A673 (cell line): ENCODE results near the gene TOLLIP. TPM values are rescaled to one million over a fixed set of nuclear protein-coding genes. Genes with fewer than 3 reads are reported as not detected.
A peak's percentile ranks its signal among the peaks of the same experiment; 100 is the strongest.

Experiments used
- BruUV-seq: library from RNA; stranded (reverse); fragments of 400-500 nt; replicated peaks from 2 replicates; lab custom pipeline; 2021; lab: Mats Ljungman, UMichigan
- CTCF ChIA-PET: fragments of 300-600 bp; sonication (Branson Sonifier 250); formaldehyde crosslinking; loops from one replicate; lab custom pipeline; 2022; ENCODE audit warnings: antibody characterized with exemption; lab: Charles Lee
- POLR2A ChIA-PET: fragments of 300-600 bp; sonication (Branson Sonifier 250); formaldehyde crosslinking; loops from one replicate; lab custom pipeline; 2022; ENCODE audit warnings: antibody characterized with exemption; ENCODE audit not compliant: low non-redundant PET; lab: Charles Lee
- DNase-seq: peaks from one replicate; pipeline ENCODE4 v3.0.0-alpha.2; 2015; ENCODE audit warnings: low spot score
- H3K27ac ChIP-seq: fragments of 200-600 bp; sonication (generic); 2 replicates; pipeline ENCODE4 v1.5.1; 2016; ENCODE audit warnings: mixed run types, low read depth, mild to moderate bottlenecking, mixed read lengths, antibody characterized with exemption, low read length; ENCODE audit not compliant: poor library complexity, severe bottlenecking
- H3K27me3 ChIP-seq: fragments of 200-600 bp; sonication (generic); replicated peaks from 2 replicates; pipeline ENCODE4 v1.6.1; 2017; ENCODE audit warnings: mixed run types, low read depth, mild to moderate bottlenecking, mixed read lengths, antibody characterized with exemption, low read length; ENCODE audit not compliant: insufficient read depth, poor library complexity
- H3K36me3 ChIP-seq: fragments of 200-600 bp; sonication (generic); 2 replicates; pipeline ENCODE4 v1.6.1; 2016; ENCODE audit warnings: mixed run types, mild to moderate bottlenecking, mixed read lengths, antibody characterized with exemption, low read length; ENCODE audit not compliant: insufficient read depth, poor library complexity, severe bottlenecking
- H3K4me1 ChIP-seq: fragments of 200-600 bp; sonication (generic); 2 replicates; pipeline ENCODE4 v1.6.1; 2017; ENCODE audit warnings: mixed run types, mild to moderate bottlenecking, mixed read lengths, antibody characterized with exemption, low read length; ENCODE audit not compliant: insufficient read depth, poor library complexity, severe bottlenecking
- H3K4me3 ChIP-seq: fragments of 200-600 bp; sonication (generic); 2 replicates; pipeline ENCODE4 v1.5.1; 2016; ENCODE audit warnings: low read depth, mixed run types, mild to moderate bottlenecking, mixed read lengths, low read length; ENCODE audit not compliant: poor library complexity, severe bottlenecking
- H3K9me3 ChIP-seq: fragments of 200-600 bp; sonication (generic); 2 replicates; pipeline ENCODE4 v1.6.1; 2016; ENCODE audit warnings: mixed run types, low read depth, mild to moderate bottlenecking, mixed read lengths, antibody characterized with exemption, low read length; ENCODE audit not compliant: poor library complexity, severe bottlenecking
- EZH2 ChIP-seq: fragments of 200-600 bp; sonication (generic); IDR thresholded peaks from 2 replicates; pipeline ENCODE4 v1.6.1; 2017; ENCODE audit warnings: borderline replicate concordance, low read depth, mild to moderate bottlenecking, mixed read lengths, antibody characterized with exemption, low read length; ENCODE audit not compliant: poor library complexity, severe bottlenecking
- intact Hi-C: fragments of 100-400 bp; cut with micrococcal nuclease; formaldehyde crosslinking; loops from one replicate; pipeline ENCODE4 v1.10.0; 2022; ENCODE audit not compliant: unreplicated experiment
- total RNA-seq: library from RNA; stranded (reverse); gene quantifications from 2 replicates; pipeline ENCODE4 v1.2.3, GENCODE V29; 2021
- TF ChIP-seq, protein P1 (sequence below): fragments of 300-800, 200-600 bp; sonication (generic); conservative IDR thresholded peaks from 2 replicates; pipeline ENCODE4 v1.5.1; 2017; ENCODE audit warnings: low read depth, mild to moderate bottlenecking, antibody characterized with exemption, low read length, moderate library complexity, mixed read lengths

The TOLLIP gene
- total RNA-seq, 1 experiment from 2014 or later = 32.5 TPM

DNA sequence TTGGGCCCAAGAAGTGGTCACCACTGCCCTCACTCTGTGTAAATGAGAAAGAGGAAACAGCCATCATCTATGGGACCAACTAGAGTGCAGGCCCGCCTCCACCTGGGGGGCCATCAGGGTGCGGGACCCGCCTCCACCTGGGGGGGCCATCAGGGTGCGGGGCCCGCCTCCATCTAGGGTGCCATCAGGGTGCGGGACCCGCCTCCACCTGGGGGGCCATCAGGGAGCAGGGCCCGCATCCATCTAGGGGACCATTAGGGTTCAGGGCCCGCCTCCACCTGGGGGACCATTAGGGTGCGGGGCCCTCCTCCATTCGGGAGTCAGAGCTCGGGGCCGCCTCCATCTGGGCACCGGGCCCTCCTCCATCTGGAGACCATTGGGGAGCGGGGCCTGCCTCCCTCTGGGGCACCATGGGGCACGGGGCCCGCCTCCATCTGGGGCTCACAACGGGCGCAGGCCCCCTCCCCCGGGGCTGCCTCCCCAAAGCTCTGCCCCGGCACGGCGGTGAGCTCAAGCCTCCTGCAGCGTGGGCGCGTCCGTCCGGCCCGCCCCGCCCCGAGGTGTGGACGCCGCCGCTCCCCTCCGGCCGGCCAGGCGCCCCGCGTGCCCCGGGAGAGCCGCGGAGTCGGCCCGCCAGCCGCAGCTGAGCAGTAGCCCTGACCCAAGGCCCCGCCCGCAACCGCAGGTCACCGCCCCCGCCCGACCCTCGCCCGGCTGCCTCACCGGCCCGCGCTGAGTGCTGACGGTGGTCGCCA lies 512 bp downstream of the TOLLIP start:
- ChIA-PET CTCF (no interaction called here), POLR2A (no interaction called here)
- intact Hi-C loops = no loop called here

DNA sequence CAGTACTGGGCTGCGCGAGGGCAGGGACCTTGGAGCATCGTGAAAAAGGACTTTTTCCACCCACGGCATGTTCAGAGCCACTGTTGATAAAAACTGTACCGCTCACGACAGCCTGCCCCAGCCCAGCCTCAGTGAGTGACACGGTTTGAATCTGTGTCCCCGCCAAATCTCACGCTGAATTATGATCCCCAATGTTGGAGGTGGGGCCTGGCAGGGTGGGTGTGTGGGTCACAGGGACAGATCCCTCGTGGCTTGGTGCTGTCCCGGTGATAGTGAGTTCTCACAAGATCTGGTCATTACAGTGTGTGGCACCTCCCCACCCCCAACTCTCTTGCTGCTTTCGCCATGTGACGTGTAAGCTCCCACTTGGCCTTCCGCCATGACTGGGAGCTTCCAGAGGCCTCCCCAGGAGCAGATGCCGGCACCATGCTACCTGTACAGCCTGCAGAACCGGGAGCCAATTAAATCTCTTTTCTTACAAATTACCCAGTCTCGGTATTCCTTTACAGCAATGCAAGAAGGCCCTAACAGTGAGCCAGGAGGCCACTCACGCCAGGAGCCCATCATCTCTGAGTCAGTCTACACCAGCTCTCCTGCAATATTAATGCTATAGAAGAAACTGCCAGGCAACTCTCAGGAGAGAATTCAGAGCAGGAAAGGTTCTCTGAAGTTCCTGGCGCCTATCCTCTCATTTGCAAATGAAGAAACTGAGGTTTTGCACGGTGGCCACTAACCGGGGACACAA lies 1.3 kb downstream of the TOLLIP start:
- no TSS peak for BruUV-seq
- intact Hi-C loops = no loop called here
- CTCF ChIA-PET = no interaction called here

More for the DNA sequence above, 512 bp downstream of the TOLLIP start:
- no TSS peak for BruUV-seq
- no peak for DNase-seq
- peak overlapping the region; percentile 67 for H3K4me3 ChIP-seq
- no peaks in the 10 kb centered on the region for H3K36me3 ChIP-seq
- no peak for TF ChIP-seq EZH2
- TF ChIP-seq, protein P1, sequence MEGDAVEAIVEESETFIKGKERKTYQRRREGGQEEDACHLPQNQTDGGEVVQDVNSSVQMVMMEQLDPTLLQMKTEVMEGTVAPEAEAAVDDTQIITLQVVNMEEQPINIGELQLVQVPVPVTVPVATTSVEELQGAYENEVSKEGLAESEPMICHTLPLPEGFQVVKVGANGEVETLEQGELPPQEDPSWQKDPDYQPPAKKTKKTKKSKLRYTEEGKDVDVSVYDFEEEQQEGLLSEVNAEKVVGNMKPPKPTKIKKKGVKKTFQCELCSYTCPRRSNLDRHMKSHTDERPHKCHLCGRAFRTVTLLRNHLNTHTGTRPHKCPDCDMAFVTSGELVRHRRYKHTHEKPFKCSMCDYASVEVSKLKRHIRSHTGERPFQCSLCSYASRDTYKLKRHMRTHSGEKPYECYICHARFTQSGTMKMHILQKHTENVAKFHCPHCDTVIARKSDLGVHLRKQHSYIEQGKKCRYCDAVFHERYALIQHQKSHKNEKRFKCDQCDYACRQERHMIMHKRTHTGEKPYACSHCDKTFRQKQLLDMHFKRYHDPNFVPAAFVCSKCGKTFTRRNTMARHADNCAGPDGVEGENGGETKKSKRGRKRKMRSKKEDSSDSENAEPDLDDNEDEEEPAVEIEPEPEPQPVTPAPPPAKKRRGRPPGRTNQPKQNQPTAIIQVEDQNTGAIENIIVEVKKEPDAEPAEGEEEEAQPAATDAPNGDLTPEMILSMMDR = no peak
- H3K27ac ChIP-seq = no peak overlapping the region
- H3K9me3 ChIP-seq = peaks cover 4% of the 10 kb centered on the region
- H3K27me3 ChIP-seq = no peaks in the 10 kb centered on the region
- peaks cover 9% of the 10 kb centered on the region for H3K4me1 ChIP-seq

DNA sequence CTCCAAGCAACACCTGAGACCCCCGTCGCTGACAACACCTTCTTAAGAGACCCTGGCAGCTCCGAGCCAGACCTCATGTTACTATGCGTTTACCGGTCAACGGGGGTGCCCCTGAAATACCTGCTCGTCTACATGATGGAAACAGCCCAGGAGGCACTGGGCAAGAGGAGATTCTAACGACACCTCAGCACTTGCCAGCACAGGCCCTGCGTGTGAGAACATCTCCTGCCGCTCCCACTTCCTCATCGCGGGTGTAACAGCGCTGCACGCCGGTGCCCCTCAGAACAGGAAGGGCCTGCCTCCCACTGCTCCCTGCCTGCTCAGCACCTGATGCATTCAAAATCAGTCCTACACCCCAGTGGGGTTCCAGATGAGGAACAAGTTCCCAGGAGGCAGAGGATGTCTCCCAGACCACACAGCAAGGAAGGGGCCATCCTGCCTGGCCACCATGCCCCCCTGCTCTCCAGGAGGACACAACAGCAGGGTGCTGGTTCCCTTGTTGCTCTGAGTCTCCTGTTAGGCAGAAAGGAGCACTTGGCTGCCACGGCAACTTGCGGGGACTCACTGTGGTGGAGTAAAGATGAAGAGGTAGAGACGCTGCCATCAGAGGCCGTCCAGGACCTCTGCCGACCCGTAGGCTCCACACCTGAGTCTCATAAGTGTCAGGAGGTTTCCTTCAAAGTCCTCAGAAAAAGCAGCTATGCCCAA lies 2.1 kb downstream of the TOLLIP start:
- Histone ChIP-seq H3K4me3 (no peak overlapping the region), H3K27ac (no peak overlapping the region), H3K4me1 (peaks cover 9% of the 10 kb centered on the region), H3K27me3 (no peaks in the 10 kb centered on the region), H3K36me3 (no peaks in the 10 kb centered on the region), H3K9me3 (peaks cover 4% of the 10 kb centered on the region)
- intact Hi-C loops = no loop called here
- ChIA-PET CTCF (no interaction called here), POLR2A (no interaction called here)
- DNase-seq = no peak
- no peak for TF ChIP-seq EZH2
- TF ChIP-seq, protein P1 = no peak
- BruUV-seq = no TSS peak

More for the DNA sequence above, 1.3 kb downstream of the TOLLIP start:
- TF ChIP-seq, protein P1 = no peak
- no peak for TF ChIP-seq EZH2
- Histone ChIP-seq H3K36me3 (no peaks in the 10 kb centered on the region), H3K4me3 (peak overlapping the region; percentile 67), H3K4me1 (peaks cover 9% of the 10 kb centered on the region), H3K9me3 (peaks cover 4% of the 10 kb centered on the region), H3K27me3 (no peaks in the 10 kb centered on the region), H3K27ac (no peak overlapping the region)
- POLR2A ChIA-PET = no interaction called here
- no peak for DNase-seq
